HG02610 (cell line): ENCODE measurements around the gene OR10D3.
A peak's percentile ranks its signal among the peaks of the same experiment; 100 is the strongest.
"Not testable (repeated sequence)": the region's sequence is repeated elsewhere in the genome, so short reads cannot be mapped to it uniquely, and the experiment has no call there.

ENCODE experiments used
- ATAC-seq: cut with Tn5 transposase; IDR thresholded peaks from one replicate; pipeline ENCODE4 v1.9.1; 2021; ENCODE audit warnings: mild to moderate bottlenecking, moderate library complexity; ENCODE audit not compliant: unreplicated experiment

OR10D3 gene, protein sequence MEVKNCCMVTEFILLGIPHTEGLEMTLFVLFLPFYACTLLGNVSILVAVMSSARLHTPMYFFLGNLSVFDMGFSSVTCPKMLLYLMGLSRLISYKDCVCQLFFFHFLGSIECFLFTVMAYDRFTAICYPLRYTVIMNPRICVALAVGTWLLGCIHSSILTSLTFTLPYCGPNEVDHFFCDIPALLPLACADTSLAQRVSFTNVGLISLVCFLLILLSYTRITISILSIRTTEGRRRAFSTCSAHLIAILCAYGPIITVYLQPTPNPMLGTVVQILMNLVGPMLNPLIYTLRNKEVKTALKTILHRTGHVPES

DNA sequence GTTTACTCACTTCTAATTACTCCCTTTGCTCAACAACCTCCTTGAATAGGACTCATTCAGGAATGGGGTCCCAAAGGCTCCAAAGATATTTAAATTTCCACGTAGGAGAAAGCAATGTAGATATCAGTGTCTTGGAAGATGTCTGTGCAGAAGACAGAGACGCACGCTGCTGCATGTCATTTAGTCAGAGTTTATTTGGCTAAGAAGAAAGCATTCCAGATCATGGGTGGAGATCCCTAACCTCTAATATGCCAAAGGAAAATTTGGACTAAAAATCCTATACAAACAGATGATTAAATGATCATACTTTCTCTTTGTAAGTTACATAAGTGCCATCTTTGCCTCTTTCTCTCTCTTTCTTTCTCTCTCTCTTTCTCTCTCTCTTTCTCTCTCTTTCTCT is at the start of gene OR10D3:
OR10D3 (plus strand) TSS at position 278 of the 400 bp plus-strand sequence. CDS start 1,925 bp downstream, outside the sequence.
- ATAC-seq = no peak

DNA sequence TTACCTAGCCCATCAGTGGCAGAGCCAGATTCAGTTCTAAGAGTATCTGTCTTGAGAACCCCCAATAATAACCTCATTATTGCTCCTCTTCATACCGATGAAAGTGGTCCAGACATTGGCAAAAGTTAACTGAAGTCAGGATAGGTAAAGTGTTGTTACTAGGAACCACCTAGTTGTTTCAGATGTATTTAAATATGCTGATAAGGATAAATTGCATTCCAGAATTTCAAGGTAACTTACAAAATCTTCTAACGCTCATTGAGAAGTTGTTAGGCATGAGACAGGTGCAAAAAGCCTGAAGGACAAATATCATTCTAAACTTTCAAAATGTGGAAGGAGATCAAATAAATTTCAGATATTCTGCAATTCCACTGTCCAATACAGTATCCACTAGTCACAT is 40.1 kb upstream of the OR10D3 start:
- ATAC-seq = no peak

DNA sequence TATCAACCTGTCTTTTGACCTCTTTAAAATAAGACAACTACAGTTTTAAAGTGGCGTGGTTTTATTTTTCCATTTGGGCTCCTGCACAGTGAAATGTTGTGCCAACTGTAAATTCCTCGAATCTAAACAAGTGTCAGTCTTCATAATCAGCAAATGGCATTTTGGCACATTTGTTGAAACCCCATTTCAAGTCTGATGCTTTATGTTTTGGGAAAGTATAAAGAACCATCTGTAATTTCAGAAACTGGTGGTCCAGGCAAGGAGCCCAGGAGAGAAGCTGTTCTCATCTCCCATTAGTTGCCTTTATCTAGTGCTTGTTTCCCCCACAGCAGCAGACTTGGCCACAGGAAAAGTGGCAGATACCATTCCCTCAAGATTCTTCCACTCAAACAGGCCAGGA is 35.2 kb upstream of the OR10D3 start:
- no peak for ATAC-seq

- ATAC-seq = no peak
These were observed 32.5 kb upstream of the OR10D3 start for GRCh38 chr11:124150684-124151083.

- no peak for ATAC-seq
These were observed 30.3 kb upstream of the OR10D3 start for GRCh38 chr11:124152770-124153407.

DNA sequence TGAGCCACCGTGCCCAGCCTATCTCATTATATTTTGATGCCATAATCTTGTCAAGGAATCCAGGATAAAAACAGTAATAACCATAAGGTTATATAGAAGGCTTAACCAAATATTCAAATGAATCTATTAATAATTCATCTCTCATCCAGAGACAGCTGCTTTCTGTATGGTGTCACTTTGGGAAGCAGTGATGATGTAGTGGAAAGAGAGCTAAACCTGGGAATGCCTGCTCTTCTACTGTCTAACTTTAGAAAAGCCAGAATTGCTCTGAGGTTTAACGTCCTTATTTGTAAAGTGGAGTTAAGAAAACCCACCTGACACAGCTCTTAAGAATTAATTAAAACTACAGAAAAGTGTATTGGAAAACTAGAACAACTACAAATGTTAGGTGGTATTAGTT is 29.3 kb upstream of the OR10D3 start:
- no peak for ATAC-seq

DNA sequence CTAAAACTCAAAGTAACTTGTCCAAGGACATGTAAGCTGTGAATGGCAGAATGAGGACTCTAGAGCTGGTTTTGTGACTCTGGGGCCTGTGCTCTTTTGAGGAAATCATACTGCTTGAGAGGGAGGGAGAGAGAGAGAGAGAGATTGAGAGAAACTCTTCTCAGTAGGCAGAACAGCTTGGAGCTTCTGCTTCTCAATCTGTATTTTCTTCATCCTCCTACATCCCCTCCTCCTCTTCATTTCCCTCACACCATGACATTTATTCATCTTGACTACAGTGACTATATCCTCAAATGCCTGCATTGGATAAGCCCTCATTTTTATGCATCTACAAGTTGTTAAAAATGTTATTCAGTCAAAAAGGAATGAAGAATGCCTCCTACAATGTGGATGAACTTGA is 23.7 kb upstream of the OR10D3 start:
- ATAC-seq = no peak

DNA sequence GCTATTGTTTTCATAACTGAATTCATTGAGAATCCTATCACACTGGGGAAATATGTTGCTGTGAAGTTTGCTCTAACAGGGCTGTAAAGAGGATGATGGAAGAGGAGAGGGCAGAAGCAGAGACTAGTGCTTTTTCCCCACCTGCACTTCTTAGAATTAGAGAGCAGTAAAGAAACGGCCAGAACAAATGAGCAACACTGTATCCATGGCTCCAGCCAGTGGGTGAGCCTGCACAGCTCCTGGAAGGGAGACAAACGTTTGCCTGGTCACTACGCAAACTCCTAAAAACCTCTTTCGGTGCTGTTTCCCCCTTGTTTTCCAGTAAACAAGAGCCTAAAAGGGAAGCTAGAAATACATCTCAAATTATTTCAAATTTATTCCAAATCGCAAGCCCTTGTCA is 22.2 kb upstream of the OR10D3 start:
- ATAC-seq = no peak

DNA sequence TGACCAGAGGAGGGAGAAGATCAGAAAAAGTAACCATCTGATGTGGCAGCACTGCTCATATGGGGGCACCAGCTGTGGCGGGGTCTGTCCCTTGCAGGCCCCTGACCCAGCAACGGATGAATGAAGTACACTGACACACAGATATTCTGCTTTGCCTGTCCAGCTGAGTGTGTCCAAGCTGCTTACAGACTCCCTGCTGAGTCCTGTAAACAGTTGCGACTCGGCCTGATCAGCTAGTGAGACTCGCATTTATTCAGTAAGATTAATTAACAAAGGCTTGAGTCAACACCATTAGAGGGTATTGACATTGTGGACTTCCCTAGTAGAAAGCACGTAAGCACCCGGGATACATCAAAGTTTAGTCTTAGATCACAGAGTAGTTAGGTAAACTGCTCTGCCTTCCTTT is 15.3 kb upstream of the OR10D3 start:
- ATAC-seq = no peak

DNA sequence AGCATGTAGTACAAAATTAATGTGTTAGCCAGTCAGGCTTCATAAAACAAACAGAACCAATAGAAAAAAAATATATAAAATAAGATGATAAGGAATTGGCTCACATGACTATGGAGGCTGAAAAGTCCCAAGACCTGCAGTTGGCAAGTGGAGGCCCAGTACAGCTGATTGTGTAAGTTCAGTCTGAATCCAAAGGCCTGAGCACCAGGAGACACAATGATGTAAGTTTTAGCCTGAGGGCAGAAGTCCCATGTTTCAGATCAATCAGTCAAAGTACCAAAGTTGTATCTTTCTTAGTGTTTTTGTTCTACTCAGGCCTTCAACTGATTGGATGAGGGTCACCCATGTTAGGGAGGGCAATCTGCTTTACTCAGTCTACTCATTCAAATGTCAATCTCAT is 14.3 kb upstream of the OR10D3 start:
- no peak for ATAC-seq

DNA sequence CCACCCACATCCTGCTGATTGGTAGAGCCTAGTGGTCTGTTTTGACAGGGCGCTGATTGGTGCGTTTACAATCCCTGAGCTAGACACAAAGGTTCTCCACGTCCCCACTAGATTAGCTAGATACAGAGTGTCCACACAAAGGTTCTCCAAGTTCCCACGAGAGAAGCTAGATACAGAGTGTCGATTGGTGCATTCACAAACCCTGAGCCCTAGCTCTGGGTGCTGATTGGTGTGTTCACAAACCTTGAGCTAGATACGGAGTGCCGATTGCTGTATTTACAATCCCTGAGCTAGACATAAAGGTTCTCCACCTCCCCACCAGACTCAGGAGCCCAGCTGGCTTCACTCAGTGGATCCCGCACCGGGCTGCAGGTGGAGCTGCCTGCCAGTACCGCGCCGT is 12.8 kb upstream of the OR10D3 start:
- ATAC-seq = not testable (repeated sequence)

DNA sequence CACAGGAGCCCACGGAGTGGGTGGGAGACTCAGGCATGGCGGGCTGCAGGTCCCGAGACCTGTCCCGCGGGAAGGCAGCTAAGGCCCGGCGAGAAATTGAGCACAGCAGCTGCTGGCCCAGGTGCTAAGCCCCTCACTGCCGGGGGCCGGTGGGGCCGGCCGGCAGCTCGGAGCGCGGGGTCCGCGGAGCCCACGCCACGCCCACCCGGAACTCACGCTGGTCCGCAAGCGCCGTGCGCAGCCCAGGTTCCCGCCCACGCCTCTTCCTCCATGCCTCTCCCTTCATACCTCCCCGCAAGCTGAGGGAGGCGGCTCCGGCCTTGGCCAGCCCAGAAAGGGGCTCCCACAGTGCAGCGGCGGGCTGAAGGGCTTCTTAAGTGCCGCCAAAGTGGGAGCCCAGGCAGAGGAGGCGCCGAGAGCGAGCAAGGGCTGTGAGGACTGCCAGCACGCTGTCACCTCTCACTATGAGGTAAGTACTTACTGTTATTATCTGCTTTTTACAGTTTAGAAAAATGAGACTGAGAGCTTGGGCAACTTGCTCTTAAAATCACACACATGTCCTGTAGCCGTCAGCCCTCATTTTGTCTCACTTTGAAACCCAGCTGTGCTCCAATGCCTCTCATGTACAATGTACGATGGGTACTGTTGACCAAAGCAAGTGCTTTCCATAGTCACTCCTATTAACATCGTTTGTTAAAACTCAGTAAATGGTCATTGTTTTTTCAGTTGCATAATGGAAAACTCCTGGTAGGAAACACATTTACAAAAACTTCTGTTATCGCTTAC is 12.2 kb upstream of the OR10D3 start:
- ATAC-seq = no peak

- no peak for ATAC-seq
These were observed 11.0 kb upstream of the OR10D3 start for GRCh38 chr11:124172101-124172500.

DNA sequence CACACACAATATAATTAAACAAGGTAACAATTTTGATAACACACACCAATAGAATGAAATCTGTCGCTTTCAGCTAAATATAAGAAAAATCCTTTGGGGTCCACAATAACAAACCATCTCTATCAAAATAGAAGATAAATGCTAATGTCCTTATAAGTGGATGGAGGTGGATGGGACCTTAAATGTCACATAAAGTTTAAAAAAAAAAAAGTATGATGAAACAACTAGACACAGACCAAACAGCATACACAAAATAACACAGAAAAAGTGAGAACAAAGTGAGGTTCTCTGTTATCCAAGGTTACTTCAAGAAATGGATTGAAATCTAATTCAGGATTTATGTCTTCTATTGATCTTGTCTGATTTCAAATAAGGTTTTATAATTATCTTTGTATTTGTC is 10.5 kb upstream of the OR10D3 start:
- ATAC-seq = no peak

- ATAC-seq = peak; percentile 54
These were observed 9.1 kb upstream of the OR10D3 start for GRCh38 chr11:124174001-124174583.

GRCh38 chr11:124176925-124177715 is 6.0 kb upstream of the OR10D3 start:
- peak; percentile 78 for ATAC-seq

DNA sequence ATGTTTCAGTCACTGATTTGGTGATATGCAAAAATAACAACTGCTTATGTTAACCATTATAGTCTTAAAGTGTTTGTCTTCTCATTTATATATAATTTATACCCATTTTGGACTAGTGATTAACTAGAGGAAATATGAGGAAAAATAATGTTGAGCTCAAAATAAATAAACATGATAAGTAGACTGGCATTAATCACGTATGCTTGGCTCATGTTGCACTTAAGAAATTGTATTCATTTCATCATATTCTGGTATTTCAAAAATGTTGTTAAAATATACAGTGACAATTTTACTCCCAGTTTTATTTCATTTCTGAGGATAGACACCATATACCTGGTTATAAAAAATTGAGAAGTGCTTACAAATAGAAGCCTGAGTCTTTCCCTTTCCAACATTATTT is 3.8 kb upstream of the OR10D3 start:
- ATAC-seq = no peak

DNA sequence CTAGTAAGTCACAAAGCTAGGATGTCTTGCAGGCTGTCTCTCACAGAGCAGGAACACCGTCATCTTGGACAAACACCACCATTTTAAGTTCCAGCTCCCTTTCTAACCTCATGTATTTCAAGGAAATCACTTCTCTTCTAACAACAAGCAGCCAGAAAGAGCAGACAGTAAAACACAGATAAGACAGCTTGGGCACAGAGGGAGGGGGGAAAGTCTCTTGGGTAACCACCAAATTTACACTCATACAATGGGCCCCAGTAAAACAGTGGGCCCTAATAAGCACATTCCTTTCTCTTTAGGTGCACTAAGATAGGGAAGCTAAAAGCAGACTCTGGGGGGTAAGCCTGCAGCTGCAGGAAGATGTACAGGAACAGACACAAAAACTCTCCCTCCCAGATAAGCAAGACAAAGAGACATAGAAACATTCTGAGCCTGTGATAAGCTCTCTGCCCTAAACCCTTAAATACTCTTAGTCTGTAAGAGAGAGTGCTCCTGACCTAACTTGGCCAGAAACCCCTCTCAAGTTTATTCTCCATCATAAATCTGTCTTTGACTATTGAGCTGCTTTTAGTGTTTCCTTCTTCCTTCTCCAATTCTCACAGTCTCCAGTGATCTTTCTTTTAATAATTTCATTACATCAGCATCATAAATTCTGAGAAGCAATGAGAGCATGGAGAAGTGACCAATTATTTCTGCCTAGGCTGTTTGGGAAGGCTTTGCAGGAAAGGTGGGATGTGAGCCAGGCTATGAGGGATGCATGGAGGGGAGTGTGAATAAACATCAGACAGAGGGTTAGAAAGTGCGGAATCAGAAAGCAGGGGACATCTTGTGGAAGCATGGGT is 7.4 kb downstream of the OR10D3 start:
- no peak for ATAC-seq

- ATAC-seq = no peak
These were observed 10.3 kb downstream of the OR10D3 start for GRCh38 chr11:124193221-124194010.
